A549 (cell line): ENCODE data around the gene FNBP1L. TPM values are rescaled to one million over a fixed set of nuclear protein-coding genes. Genes with fewer than 3 reads are reported as not detected.

Experiments
- ATAC-seq, 2 experiments: fragments of 200-7000 bp in 1 of 2; fragments of >200 bp in 1 of 2; cut with Nextera tagmentation in 1 of 2; cut with Tn5 transposase in 1 of 2; 3 replicates each; pipeline versions ENCODE4 v1.8.0 to v1.9.1; 2018 to 2020; ENCODE audit warnings: mild to moderate bottlenecking in 1 of 2, moderate library complexity in 1 of 2
- CTCF ChIA-PET: fragments of 300-600 bp; sonication (Branson Sonifier 250); formaldehyde crosslinking; extraction: SDS; loops from one replicate; lab custom pipeline; 2021; ENCODE audit warnings: antibody characterized with exemption, inconsistent platforms; lab: Yijun Ruan, JAX
- POLR2A ChIA-PET: fragments of 350-600 bp; formaldehyde crosslinking; extraction: SDS; loops from one replicate; lab custom pipeline; 2021; ENCODE audit warnings: antibody characterized with exemption, inconsistent platforms; lab: Yijun Ruan, JAX
- DNase-seq, 2 experiments: peaks; one replicate each; pipeline versions ENCODE4 v3.0.0 to v3.0.0-alpha.2; 2011 to 2016; ENCODE audit warnings: low read depth in 1 of 2, low spot score in 1 of 2
- FAIRE-seq: peaks from 2 replicates; lab custom pipeline; 2011; peaks lifted over from hg19 to GRCh38; lab: Jason Lieb, UNC
- H3K27ac ChIP-seq, 2 experiments: fragments of >200 bp; sonication (Bioruptor Twin); formaldehyde crosslinking; 3 replicates each; pipeline ENCODE4 v1.5.1; 2016 to 2017
- H3K4me1 ChIP-seq: fragments of >200 bp; sonication (Bioruptor Twin); formaldehyde crosslinking; 3 replicates; pipeline ENCODE4 v1.6.1; 2016
- H3K4me2 ChIP-seq: fragments of >200 bp; sonication (Bioruptor Twin); formaldehyde crosslinking; 3 replicates; pipeline ENCODE4 v1.6.1; 2016
- H3K4me3 ChIP-seq: fragments of >200 bp; sonication (Bioruptor Twin); formaldehyde crosslinking; 3 replicates; pipeline ENCODE4 v1.5.1; 2016
- H3K9me3 ChIP-seq: fragments of >200 bp; sonication (Bioruptor Twin); formaldehyde crosslinking; 3 replicates; pipeline ENCODE4 v1.6.1; 2016
- CTCF ChIP-seq: fragments of >200 bp; sonication (Bioruptor Twin); formaldehyde crosslinking; IDR thresholded peaks from 3 replicates; pipeline ENCODE4 v1.5.1; 2016
- E2F6 ChIP-seq: IDR thresholded peaks from 2 replicates; pipeline ENCODE4 v1.6.1; 2012; ENCODE audit warnings: low read depth, borderline replicate concordance
- EHF ChIP-seq: fragments of 250-450 bp; sonication (Bioruptor Pico); IDR thresholded peaks from 2 replicates; pipeline ENCODE4 v1.5.0; 2020; ENCODE audit warnings: mild to moderate bottlenecking
- EHMT2 ChIP-seq: fragments of 200-600 bp; sonication (generic); IDR thresholded peaks from 2 replicates; pipeline ENCODE4 v1.6.1; 2016; ENCODE audit warnings: antibody characterized with exemption, low read depth, mild to moderate bottlenecking, moderate library complexity
- FOSB ChIP-seq: fragments of 250-450 bp; sonication (Bioruptor Pico); IDR thresholded peaks from 2 replicates; pipeline ENCODE4 v1.5.0; 2020; ENCODE audit warnings: mild to moderate bottlenecking, moderate library complexity
- GATA3 ChIP-seq: IDR thresholded peaks from 2 replicates; pipeline ENCODE4 v1.6.1; 2012; ENCODE audit warnings: borderline replicate concordance
- HES2 ChIP-seq: fragments of >200 bp; sonication (Bioruptor Twin); formaldehyde crosslinking; IDR thresholded peaks from 2 replicates; pipeline ENCODE4 v1.6.1; 2016
- KDM1A ChIP-seq: fragments of 200-600 bp; sonication (generic); IDR thresholded peaks from 2 replicates; pipeline ENCODE4 v1.6.1; 2016; ENCODE audit warnings: low read depth, mild to moderate bottlenecking
- MAZ ChIP-seq: fragments of 150-350 bp; IDR thresholded peaks from 2 replicates; pipeline ENCODE4 v1.6.1; 2014; ENCODE audit warnings: antibody characterized with exemption, low read depth, low read length, borderline replicate concordance
- NFE2L2 ChIP-seq: fragments of 150-350 bp; conservative IDR thresholded peaks from 2 replicates; pipeline ENCODE4 v1.6.1; 2014; ENCODE audit warnings: low read length
- PHF8 ChIP-seq: fragments of 200-600 bp; sonication (generic); IDR thresholded peaks from 2 replicates; pipeline ENCODE4 v1.6.1; 2016; ENCODE audit warnings: low read depth, mild to moderate bottlenecking, antibody characterized with exemption, moderate library complexity, borderline replicate concordance
- POLR2A ChIP-seq: IDR thresholded peaks from 2 replicates; pipeline ENCODE4 v1.6.1; 2012; ENCODE audit warnings: mild to moderate bottlenecking, low read length
- POLR2AphosphoS2 ChIP-seq: conservative IDR thresholded peaks from 2 replicates; pipeline ENCODE4 v1.6.1; 2012; ENCODE audit warnings: low read length, improper control_type of control experiment, inconsistent platforms
- RNF2 ChIP-seq: fragments of 200-600 bp; sonication (generic); IDR thresholded peaks from 2 replicates; pipeline ENCODE4 v1.6.1; 2016; ENCODE audit warnings: low read depth, mild to moderate bottlenecking, antibody characterized with exemption, moderate library complexity, borderline replicate concordance
- TFCP2L1 ChIP-seq: fragments of 250-450 bp; sonication (Bioruptor Pico); IDR thresholded peaks from 2 replicates; pipeline ENCODE4 v1.5.0; 2021; ENCODE audit warnings: mild to moderate bottlenecking
- TP53 ChIP-seq: fragments of 250-450 bp; sonication (Bioruptor Pico); IDR thresholded peaks from 2 replicates; pipeline ENCODE4 v1.5.0; 2021; ENCODE audit warnings: mild to moderate bottlenecking, moderate library complexity
- USF2 ChIP-seq: fragments of 450-650 bp; IDR thresholded peaks from 2 replicates; pipeline ENCODE4 v1.6.1; 2014; ENCODE audit warnings: antibody characterized with exemption
- ZNF302 ChIP-seq: fragments of 250-450 bp; sonication (Bioruptor Pico); IDR thresholded peaks from 2 replicates; pipeline ENCODE4 v1.9.0; 2021; ENCODE audit warnings: inconsistent platforms, mild to moderate bottlenecking, moderate library complexity
- ZSCAN20 ChIP-seq: fragments of 250-450 bp; sonication (Bioruptor Pico); IDR thresholded peaks from 2 replicates; pipeline ENCODE4 v1.8.0; 2022; ENCODE audit warnings: mild to moderate bottlenecking, moderate library complexity
- WGBS: methylation state at CpG from one replicate; pipeline ENCODE4 v1.1.6; 2017; ENCODE audit errors: missing lambda C conversion rate; 5-methylcytosine and 5-hydroxymethylcytosine counted together
- polyA plus RNA-seq, 4 experiments: library from polyadenylated mRNA; depleted of rRNA in 3 of 4; stranded (reverse); fragments of >200 nt; fragmentation: RNase III in 1 of 4; extraction: RNeasy Plus Mini Kit Qiagen cat#74134 plus additional on column Dnase treatment in 1 of 4; gene quantifications; 2 replicates in 3 of 4; 3 replicates in 1 of 4; pipeline ENCODE4 v1.2.3, GENCODE V29; 2011 to 2017
- TF ChIP-seq, protein P1 (sequence below): fragments of 200-600 bp; sonication (generic); IDR thresholded peaks from 2 replicates; pipeline ENCODE4 v1.6.1; 2016; ENCODE audit warnings: antibody characterized with exemption, mild to moderate bottlenecking, moderate library complexity
- TF ChIP-seq, protein P2 (sequence below): fragments of 250-450 bp; sonication (Bioruptor Pico); IDR thresholded peaks from 2 replicates; pipeline ENCODE4 v1.5.0; 2021; ENCODE audit warnings: mild to moderate bottlenecking, moderate library complexity, borderline replicate concordance

FNBP1L gene
- polyA plus RNA-seq, 2 of the 4 experiments (the other 2 are of a cell fraction) = 19.8 to 42.3 TPM

DNA sequence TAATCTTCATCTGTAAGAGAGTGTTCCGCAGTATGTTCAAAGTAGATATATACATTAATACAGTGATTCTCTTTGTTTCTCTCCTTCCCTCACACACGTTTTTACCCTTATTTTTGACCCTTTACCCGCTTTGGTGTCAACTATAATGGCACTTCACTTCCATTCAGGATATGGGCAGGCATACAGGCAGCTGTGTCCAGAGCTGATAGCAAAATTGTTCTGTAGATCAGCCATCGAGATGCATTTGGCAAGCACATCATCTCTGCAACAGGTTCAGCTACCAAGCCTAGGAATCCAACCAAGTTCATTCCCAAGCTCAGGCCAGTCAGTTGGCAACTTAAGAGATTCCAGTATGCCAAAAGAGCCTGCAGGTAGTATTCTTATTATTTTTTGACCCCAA is 74.8 kb downstream of the FNBP1L start:
- Histone ChIP-seq H3K4me1 (peaks cover 18% of the 10 kb centered on the region), H3K9me3 (no peaks in the 10 kb centered on the region), H3K27ac (no peak overlapping the region), H3K4me3 (no peak overlapping the region), H3K4me2 (no peak overlapping the region)
- DNase-seq (no peak), ATAC-seq (no peak), FAIRE-seq (no peak)
- WGBS = 84% methylated on average over 4 of the region's 4 CpGs
- CTCF ChIA-PET = interaction anchor here (0.6 kb wide), 1 partner anchor 92 kb away, joined by 3 read pairs; no protein-coding TSS in a partner anchor
- TF ChIP-seq PHF8 = no peak
- TF ChIP-seq, protein P1, sequence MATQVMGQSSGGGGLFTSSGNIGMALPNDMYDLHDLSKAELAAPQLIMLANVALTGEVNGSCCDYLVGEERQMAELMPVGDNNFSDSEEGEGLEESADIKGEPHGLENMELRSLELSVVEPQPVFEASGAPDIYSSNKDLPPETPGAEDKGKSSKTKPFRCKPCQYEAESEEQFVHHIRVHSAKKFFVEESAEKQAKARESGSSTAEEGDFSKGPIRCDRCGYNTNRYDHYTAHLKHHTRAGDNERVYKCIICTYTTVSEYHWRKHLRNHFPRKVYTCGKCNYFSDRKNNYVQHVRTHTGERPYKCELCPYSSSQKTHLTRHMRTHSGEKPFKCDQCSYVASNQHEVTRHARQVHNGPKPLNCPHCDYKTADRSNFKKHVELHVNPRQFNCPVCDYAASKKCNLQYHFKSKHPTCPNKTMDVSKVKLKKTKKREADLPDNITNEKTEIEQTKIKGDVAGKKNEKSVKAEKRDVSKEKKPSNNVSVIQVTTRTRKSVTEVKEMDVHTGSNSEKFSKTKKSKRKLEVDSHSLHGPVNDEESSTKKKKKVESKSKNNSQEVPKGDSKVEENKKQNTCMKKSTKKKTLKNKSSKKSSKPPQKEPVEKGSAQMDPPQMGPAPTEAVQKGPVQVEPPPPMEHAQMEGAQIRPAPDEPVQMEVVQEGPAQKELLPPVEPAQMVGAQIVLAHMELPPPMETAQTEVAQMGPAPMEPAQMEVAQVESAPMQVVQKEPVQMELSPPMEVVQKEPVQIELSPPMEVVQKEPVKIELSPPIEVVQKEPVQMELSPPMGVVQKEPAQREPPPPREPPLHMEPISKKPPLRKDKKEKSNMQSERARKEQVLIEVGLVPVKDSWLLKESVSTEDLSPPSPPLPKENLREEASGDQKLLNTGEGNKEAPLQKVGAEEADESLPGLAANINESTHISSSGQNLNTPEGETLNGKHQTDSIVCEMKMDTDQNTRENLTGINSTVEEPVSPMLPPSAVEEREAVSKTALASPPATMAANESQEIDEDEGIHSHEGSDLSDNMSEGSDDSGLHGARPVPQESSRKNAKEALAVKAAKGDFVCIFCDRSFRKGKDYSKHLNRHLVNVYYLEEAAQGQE = no peak
- no peak for TF ChIP-seq FOSB (CRISPR knock-in tag)
- no peak for TF ChIP-seq ZSCAN20 (CRISPR knock-in tag)
- POLR2A ChIA-PET = no interaction called here

DNA sequence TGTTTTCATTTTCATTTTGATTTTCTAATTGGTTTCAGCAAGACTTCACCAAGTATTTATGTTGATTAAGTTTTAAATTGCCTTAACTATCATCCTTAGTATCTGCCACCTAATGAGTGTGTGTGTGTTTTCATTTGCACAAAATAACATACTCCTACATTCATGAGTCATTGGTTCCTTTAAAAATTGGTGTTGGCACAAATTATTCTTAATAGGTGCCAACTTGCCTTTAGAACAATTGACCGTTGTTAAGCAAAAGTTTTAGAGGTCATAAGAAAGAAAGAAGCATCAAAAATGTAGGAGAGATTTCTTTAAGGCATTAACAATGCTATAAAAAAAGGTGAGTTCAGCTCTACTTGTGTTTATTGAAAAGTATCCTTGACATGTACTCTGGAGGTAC is 77.5 kb downstream of the FNBP1L start:
- TF ChIP-seq EHF = no peak
- no peak for TF ChIP-seq GATA3
- no peak for TF ChIP-seq ZNF302
- TF ChIP-seq TFCP2L1 (CRISPR knock-in tag) = no peak
- TF ChIP-seq EHMT2 = no peak
- no peak for TF ChIP-seq MAZ
- no peak for TF ChIP-seq USF2
- TF ChIP-seq FOSB (CRISPR knock-in tag) = no peak
- TF ChIP-seq RNF2 = no peak
- TF ChIP-seq KDM1A = no peak
- no peak for TF ChIP-seq POLR2A
- Histone ChIP-seq H3K4me1 (peaks cover 4% of the 10 kb centered on the region; the same call in 1 of the 3 replicates), H3K27ac (no peak overlapping the region), H3K4me3 (no peak overlapping the region), H3K9me3 (no peaks in the 10 kb centered on the region), H3K4me2 (no peak overlapping the region)
- DNase-seq = no peak
- WGBS = 88% methylated on average over 1 of the region's 1 CpG
- ATAC-seq = no peak
- CTCF ChIA-PET = no interaction called here
- no peak for FAIRE-seq
- POLR2A ChIA-PET = no interaction called here

- no peak overlapping the region for H3K27ac ChIP-seq
- no peak overlapping the region for H3K4me2 ChIP-seq
- DNase-seq (no peak), ATAC-seq (no peak), FAIRE-seq (no peak)
- H3K4me1 ChIP-seq = peaks cover 6% of the 10 kb centered on the region; the same call in 1 of the 3 replicates
- ChIA-PET CTCF (no interaction called here), POLR2A (no interaction called here)
- 84% methylated on average over 2 of the region's 2 CpGs for WGBS
- H3K4me3 ChIP-seq = no peak overlapping the region
- H3K9me3 ChIP-seq = no peaks in the 10 kb centered on the region
- TF ChIP-seq FOSB (CRISPR knock-in tag) (no peak), CTCF (no peak), NFE2L2 (no peak), EHMT2 (no peak), GATA3 (no peak), TP53 (CRISPR knock-in tag) (no peak), E2F6 (no peak), HES2 (no peak), POLR2AphosphoS2 (no peak)
- TF ChIP-seq, protein P1 = no peak
- TF ChIP-seq, protein P2, sequence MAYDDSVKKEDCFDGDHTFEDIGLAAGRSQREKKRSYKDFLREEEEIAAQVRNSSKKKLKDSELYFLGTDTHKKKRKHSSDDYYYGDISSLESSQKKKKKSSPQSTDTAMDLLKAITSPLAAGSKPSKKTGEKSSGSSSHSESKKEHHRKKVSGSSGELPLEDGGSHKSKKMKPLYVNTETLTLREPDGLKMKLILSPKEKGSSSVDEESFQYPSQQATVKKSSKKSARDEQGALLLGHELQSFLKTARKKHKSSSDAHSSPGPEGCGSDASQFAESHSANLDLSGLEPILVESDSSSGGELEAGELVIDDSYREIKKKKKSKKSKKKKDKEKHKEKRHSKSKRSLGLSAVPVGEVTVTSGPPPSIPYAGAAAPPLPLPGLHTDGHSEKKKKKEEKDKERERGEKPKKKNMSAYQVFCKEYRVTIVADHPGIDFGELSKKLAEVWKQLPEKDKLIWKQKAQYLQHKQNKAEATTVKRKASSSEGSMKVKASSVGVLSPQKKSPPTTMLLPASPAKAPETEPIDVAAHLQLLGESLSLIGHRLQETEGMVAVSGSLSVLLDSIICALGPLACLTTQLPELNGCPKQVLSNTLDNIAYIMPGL (CRISPR knock-in tag) = no peak
Observed at GRCh38 chr1:93526431-93526830, 78.5 kb downstream of the FNBP1L start.
